GM15510 (cell line): ENCODE data around the gene QKI.

Source experiments
- POLR2A ChIP-seq: IDR thresholded peaks from 3 replicates; pipeline ENCODE4 v1.6.1; 2011; ENCODE audit warnings: borderline replicate concordance; ENCODE audit not compliant: insufficient read length; ENCODE audit errors: extremely low read depth

QKI gene

GRCh38 chr6:163384510-163384909 is 30.0 kb upstream of the QKI start:
- TF ChIP-seq POLR2A = no peak

- TF ChIP-seq POLR2A = no peak
These were observed 28.1 kb upstream of the QKI start for GRCh38 chr6:163386329-163386908.

DNA sequence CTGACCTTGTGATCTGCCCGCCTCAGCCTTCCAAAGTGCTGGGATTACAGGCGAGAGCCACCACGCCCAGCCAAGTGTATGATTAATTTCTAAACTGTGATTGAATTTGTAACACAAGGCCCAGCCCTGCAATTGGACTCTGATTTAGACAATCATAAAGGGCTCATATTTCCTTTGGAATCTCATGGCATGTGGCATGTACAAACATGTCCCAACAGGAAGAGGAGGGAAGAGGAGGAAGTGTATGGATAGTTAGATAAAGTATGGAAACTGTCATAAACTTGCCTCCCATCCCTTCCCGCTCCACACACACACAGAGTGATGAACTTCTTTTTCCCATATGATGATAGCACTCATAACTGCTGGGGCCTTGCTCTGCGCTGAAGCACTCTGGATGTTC is 27.2 kb upstream of the QKI start:
- no peak for TF ChIP-seq POLR2A

GRCh38 chr6:163389354-163389753 is 25.2 kb upstream of the QKI start:
- TF ChIP-seq POLR2A = no peak

- TF ChIP-seq POLR2A = no peak
These were observed 23.7 kb upstream of the QKI start for GRCh38 chr6:163390770-163391169.

- TF ChIP-seq POLR2A = no peak
These were observed 22.5 kb upstream of the QKI start for GRCh38 chr6:163391985-163392384.

GRCh38 chr6:163392533-163392932 is 22.0 kb upstream of the QKI start:
- TF ChIP-seq POLR2A = no peak

- no peak for TF ChIP-seq POLR2A
These were observed 20.6 kb upstream of the QKI start for GRCh38 chr6:163393923-163394322.

- TF ChIP-seq POLR2A = no peak
These were observed 19.9 kb upstream of the QKI start for GRCh38 chr6:163394659-163395058.

DNA sequence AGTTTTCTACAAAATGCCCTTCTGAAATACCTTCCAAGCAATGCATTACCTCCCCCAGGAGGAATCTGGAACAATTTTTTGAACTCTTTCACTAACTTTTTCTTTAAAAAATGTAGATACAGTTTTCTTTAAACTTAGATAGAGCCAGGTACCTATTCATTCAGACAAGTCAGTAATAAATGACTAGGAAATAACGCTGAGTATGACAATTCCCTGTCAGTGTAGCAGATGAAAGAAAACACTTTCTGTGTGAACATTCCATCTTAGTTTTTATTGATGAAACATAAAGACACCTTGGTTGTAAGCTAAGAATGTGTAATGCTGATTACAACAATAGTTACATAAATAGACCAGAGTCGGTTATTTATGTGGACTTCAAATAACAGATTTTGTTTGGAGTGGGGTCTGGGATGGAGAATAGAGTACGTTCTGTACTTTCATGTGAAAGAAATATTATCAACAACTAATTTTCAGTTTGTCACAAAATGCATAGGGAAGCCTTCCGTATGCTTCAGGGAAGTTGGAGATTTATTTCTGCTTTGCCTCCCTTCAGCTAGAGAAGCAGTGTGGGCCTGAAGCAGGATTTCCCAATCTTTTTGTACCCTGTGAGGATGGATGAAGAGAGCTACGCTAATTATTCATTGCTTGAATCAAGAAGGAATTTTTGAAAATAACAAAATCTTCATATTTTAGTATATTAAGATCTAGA is 19.2 kb upstream of the QKI start:
- TF ChIP-seq POLR2A = no peak

DNA sequence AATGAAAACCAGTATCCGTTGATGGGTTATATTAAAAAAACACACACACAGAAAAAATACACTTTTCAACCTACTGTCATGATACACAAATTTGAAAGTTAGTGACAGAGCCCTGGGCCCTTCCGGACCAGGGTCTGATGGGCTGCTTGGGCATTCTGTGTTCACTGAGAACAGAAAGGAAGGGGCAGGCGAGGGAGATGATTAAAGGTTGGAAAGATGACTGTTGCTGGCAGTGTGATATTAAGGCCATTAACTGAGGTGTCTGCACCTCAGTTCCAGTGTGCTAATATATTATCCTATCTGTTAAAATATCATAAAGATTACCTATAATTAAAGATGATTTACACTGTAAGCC is 18.7 kb upstream of the QKI start:
- TF ChIP-seq POLR2A = no peak

DNA sequence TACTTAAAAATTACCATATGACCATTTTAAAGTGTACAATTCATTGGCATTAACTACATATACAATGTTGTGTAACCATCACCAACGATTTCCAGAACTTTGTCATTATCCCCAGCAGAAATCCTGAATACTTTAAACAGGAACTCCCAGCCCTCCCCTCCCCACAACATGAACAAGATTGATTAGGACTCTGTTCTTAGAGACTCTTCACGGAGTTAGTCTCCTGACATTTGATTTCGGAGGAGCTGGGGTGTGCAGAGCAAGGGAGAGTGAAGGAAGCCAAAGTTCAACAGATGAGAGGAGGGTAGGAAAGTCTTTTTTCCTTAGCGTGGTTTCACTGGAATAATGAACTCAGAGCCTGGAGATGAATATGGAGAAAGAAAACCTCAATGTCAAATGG is 17.2 kb upstream of the QKI start:
- TF ChIP-seq POLR2A = no peak

GRCh38 chr6:163398115-163398514 is 16.4 kb upstream of the QKI start:
- no peak for TF ChIP-seq POLR2A

DNA sequence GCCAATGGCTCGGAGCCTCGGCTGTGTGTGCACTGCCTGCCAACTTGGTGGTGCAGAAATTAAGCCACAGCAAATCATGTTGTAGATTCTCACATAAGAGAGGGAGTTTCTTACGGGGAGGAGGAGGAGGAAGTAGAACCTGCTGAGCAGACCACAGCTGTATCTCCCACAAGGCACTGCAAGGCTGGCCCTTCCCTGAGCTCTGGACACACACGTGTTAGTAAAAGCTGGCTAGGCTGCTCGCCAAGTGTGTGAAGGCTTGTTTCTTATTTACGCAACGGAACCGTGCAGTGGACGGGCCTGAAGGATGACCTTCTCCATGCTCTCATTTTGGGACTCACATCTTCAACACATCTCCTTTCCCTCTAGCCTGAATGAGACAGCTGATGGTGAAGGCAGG is 15.7 kb upstream of the QKI start:
- TF ChIP-seq POLR2A = no peak

DNA sequence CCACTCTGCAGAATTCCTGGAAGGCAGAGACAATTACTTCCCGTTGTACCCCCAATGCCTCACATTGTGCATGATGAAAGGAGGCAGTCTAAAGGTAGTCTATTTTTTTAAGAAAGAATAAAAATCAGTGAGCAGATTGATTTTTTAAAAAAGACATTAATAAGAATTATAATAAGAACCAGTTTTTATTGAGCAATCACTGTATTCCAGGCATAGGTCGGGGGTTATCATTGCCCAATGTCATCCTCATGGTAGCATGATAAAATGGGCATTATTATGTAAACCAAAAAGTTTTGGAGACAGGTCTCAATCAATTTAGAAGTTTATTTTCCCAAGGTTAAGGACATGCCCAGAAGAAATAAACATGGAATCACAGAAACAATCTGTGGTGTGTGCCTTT is 14.0 kb upstream of the QKI start:
- TF ChIP-seq POLR2A = no peak

DNA sequence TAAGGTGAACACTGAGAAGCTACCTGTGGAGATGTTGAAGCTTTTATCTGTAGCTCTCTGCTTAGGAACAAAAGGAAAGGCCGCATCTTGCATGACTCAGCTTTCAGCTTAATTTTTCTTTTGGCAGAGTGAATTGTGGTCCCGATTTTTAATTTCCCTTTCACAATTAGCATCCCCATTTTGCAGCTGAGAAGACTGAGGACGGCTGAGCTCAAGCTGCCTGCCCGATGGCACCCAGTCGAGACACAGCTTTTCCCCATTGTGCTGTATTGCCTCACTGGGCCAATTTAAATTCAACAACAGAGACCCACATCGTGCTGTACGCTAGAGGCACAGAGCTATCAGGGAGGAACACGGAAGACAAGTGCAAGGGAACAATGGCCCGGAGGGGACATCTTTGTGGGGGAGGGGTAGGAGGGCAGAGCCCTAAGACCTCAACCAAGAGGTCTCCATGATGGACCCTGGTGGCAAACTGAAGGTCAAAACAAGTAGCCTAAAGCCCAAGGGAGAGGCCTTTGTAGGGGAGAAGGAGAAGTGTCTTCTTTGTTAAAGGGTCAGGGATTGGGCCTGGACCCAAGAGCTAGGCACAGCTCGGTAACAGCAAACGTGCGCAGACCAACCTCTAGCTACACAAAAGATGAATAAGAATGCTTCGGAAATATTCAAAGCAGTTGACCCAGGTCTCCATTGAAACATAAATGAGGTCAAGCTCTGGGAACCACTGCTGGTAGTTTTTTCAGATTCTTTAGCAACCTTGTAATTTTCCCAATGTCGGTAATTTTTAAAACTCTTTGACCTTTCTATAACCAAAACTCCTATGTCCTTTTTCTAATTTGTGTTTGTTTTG is 13.3 kb upstream of the QKI start:
- no peak for TF ChIP-seq POLR2A
